Retina (tissue), 1 donor: ENCODE data around the gene NAXE.
A peak's percentile ranks its signal among the peaks of the same experiment; 100 is the strongest.
"Not testable (repeated sequence)": the region's sequence is repeated elsewhere in the genome, so short reads cannot be mapped to it uniquely, and the experiment has no call there.

ENCODE experiments used
- DNase-seq: peaks from one replicate; pipeline ENCODE4 v3.0.0-alpha.2; 2016

The NAXE gene

DNA sequence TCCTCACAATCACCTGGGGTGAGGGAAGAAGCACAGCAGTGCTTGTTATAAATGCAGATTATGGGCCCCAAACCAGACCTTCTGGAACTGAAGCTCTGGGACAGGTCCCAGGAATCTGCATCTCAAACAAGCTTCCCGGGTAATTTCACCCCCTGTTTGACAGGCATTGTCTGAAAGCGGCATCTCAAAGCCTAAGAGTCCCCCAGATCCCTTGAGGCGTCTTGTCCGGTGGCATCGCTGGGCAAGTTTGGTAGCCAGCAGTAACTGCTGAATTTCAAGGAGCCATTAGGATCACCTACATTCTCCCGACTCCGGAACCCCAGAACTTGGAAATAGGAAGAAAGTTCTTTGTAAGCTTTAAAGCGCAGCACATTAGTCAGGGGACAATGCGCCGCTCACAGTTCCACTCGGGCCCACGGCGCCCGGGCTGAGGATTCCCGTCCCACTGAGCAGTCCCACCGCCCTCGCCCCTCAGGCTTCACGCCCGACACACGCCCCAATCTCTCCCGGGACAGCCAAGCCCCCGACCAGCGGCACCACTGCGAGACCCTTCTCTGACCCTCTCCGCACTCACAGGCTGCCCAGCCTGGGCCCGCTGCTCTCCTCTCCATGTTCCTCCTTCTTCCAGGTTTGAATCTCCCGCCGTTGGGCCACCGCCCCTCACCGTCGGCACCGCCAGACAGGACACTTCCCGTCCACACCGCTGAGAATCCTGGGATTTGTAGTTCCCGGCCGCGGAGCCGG is 19.5 kb upstream of the NAXE start, which contains the start of gene IQGAP3:
TSS of gene IQGAP3 (minus strand) at position 647 of the 744 bp plus-strand sequence. CDS start at position 611, 36 bp downstream.
- DNase-seq = peak; percentile 90

DNA sequence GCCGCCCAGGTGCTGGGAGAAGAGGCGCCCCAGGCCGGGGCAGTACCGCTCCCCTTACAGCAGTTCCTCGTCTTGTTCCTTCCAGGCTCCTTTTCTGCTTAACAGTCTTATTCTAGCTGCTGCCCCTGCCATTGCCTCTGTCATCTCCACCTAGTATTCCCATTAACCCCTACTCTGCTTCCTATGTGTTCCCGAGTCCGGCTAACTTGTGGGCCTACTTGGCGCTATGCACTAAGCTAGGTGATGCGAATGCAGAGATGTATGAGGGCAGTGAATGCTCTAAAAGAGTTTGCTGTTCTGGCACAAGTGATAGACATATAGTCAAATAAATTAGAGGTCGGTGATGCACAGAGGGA is 18.9 kb upstream of the NAXE start:
- no peak for DNase-seq

- DNase-seq = no peak
These were observed 17.4 kb upstream of the NAXE start for GRCh38 chr1:156574039-156574633.

- DNase-seq = no peak
These were observed 14.0 kb upstream of the NAXE start for GRCh38 chr1:156577550-156577949.

DNA sequence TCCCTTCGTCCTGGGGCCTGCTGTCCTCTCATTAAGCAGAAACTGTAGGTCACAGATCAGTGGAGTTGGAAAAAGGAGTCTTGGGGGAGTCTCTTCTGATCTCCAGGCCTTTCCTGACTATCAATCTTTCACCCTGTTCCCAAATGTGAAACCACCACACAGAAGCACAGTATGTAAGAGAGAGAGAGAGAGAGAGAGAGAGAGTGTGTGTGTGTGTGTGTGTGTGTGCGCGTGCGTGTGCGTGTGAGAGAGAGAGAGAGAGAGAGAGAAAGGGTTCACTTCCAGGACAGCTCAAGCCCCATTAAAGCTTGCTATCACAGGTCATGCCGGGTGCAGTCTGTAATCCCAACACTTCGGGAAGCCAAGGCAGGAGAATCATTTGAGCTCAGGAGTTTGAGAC is 13.5 kb upstream of the NAXE start:
- peak; percentile 48 for DNase-seq

GRCh38 chr1:156579472-156579871 is 12.1 kb upstream of the NAXE start, which contains the start of gene TTC24:
Gene TTC24 (plus strand): TSS chr1:156579723. CDS start chr1:156581365, 1,642 bp downstream.
- DNase-seq = no peak

DNA sequence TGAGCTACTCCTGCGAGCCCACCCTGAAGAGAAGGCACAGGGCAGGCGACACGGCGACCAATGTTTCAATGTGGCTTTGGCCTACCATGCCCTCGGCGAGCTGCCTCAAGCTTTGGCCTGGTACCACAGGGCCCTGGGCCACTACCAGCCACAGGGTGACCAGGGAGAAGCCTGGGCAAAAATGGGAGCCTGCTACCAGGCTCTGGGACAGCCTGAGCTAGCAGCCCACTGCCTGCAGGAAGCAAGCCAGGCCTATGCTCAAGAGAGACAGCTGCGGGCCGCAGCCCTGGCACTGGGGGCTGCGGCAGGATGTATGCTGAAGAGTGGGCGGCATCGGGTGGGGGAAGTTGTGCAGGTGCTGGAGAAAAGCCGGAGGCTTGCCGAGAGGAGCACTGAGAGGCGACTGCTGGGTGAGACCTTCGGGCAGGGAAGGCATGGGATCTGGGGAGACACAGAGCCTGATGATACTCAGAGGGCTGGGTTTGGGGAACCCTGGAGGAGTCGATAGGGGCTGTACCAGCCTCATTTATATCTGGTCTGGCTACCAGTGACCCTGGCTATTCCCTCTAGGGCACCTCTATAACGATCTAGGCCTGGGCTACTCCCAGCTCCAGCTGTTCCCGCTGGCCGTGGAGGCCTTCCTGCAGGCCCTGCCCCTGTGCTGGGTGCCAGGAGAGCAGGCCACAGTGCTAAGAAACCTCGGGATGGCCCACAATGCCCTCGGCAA is 9.8 kb upstream of the NAXE start:
- no peak for DNase-seq

GRCh38 chr1:156582388-156583017 is 9.1 kb upstream of the NAXE start:
- no peak for DNase-seq

DNA sequence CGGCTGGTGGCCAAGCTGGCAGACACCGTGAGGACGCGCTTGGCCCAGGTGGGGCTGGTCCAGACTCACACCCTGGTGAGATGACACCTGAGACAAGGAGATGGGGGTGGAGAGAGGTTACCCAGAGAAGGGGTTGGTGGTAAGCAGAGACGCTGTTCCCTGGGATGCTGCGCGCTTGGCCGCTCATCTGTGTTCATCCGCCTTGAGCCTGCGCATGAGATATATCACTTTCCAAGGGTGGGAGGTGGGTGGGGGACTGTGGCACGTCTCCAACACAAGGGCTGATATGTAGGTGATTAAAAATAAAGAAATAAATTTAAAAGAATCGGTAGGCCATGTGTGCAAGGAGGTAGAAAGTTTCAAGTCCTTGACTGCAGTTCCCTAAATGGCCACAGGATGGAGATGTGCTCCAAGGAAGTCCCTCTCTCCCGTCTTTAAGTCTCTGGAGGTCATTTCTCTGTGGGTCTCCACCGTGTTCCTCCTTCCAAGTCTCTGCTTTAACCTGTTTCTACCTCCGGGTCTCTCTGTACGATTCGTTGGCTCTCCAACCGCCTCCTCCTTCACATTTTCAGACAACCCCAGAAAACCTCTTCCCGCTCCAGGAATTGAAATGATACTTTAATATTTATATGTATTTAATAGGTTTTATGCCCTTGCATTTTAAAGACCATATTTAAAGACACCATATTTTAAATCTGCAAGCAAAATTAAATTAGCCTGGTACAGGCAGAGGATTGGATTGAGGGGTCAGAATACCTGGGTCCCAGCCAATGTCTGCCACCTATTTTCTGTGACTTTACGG is 7.6 kb upstream of the NAXE start:
- DNase-seq = peak; percentile 77

GRCh38 chr1:156584813-156585212 is 6.8 kb upstream of the NAXE start:
- DNase-seq = peak; percentile 18

GRCh38 chr1:156586323-156586722 is 5.3 kb upstream of the NAXE start:
- DNase-seq = no peak

DNA sequence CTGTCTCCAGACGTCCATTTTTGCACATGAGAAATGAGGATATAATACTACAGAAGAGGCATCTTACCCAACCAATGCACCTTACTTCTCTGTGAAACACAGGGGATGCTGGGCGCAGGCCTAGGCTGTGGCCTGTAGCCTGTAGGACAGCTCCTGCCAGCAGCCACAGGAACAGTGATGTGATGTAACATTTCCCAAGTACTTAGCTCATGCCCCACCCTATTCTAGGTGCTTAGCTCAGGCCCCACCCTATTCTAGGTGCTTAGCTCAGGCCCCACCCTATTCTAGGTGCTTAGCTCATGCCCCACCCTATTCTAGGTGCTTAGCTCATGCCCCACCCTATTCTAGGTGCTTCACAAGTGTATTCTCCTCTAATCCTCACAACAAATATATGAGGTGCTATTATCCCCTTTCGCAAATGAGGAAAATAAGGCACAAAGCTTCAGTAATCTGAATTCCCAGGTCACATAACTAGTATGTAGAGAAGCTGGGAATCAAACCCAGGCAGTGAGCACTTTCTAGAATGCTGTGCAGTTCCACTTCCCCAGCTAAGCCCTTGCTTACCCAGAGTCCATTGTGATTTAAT is 4.6 kb upstream of the NAXE start:
- DNase-seq = no peak

DNA sequence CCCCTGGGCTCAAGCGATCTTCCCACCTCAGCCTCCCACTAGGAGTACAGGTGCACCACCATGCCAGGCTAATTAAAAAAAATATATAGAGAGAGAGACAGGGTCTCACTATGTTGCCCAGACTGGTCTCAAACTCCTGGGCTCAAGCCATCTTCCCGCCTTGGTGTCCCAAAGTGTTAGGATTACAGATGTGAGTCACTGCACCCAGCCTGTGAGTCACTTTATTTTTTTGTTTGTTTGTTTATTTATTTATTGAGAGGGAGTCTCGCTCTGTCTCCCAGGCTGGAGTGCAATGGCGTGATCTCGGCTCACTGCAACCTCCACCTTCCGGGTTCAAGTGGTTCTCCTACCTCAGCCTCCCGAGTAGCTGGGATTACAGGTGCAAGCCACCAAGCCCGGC is 3.6 kb upstream of the NAXE start:
- not testable (repeated sequence) for DNase-seq

DNA sequence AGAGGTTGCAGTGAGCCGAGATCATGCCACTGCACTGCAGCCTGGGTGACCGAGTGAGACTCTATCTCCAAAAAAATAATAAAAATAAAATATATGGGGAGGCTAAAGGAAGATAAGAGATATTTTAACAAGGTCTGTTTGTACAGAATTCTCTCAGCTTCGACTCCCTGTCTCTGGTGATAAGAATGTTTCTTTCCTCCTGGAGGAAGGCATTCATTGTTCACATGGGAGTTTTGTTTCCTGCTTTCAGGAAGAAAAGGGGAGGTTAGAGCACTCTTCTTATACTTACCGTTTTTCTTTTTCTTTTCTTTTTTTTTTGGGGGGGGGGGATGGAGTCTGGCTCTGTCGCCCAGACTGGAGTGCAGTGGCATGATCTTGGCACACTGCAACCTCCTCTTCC is 2.0 kb upstream of the NAXE start:
- no peak for DNase-seq

GRCh38 chr1:156590326-156591180 is 1.0 kb upstream of the NAXE start:
- DNase-seq = no peak

DNA sequence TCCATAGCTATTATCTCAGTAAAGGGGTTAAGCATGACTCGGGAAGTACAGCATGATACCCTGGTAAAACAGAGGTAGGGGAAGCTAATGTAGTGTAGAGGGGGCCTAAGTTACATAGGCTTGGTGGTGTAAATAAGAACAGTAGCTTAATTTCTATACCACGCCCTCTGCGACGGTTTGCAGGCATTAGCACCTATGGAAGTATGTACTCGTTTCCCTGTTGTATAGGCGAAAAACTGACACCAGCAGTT is 470 bp upstream of the NAXE start:
- no peak for DNase-seq

- no peak for DNase-seq
These were observed 758 bp downstream of the NAXE start for GRCh38 chr1:156592158-156592909.

DNA sequence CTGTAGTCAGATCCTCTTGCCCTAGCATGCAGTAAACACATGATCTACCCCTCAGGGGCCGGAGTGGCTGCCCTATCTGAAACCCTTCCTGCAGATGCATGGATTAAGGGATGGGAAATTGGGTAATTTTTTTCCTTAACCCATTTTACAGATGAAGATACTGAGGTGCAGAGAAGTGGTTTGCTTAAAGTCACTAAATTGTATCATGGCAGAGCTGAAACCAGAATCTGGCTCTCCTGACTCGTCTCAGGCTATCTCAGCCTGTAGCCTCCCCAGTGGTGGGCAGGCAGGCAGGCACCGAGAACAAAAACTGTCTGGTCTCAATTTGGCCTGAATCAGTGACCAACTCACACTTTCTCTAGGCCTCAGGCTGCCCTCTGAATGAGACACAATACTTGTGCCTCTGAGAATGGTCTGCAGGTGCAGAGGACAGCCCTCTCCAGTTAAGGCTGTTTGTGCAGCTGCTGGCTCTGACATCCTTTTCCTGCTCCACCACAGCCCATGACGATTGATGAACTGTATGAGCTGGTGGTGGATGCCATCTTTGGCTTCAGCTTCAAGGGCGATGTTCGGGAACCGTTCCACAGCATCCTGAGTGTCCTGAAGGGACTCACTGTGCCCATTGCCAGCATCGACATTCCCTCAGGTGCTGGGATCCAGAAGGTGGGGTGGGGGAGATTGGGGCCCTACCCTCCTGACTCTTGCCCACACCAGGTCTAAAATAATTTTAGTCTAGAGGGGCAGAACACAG is 1.5 kb downstream of the NAXE start:
- DNase-seq = no peak

GRCh38 chr1:156593661-156593989 is 2.0 kb downstream of the NAXE start:
- DNase-seq = no peak

DNA sequence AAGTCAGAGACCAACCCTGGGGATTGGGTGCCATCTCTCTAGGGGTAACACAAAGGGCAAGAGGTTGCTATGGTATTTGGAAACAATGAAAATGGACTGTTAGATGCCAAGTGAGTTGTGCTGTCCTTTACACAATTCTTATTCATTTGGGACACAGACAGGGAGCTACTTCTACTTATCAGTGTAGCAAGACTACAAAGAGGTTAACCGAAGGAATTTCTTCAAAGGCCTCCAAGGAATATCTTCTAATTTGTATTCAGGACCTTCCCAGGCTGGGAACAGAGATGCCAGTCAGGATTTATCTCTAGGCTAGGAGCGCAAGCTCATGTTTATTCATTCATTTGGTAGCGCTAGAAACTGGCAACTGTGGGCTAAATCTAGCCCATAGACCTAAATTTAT is 2.6 kb downstream of the NAXE start:
- DNase-seq = no peak
